ENCODE results near the gene SWAP70.

Gene SWAP70

GRCh38 chr11:9633679-9634078 is 30.2 kb upstream of the SWAP70 start:
- no peak for DNase-seq (ENCODE audit: low read depth in 2 of 2)
- TF ChIP-seq CTCF (IDR thresholded peaks at IDR 0.05; ENCODE audit: low read depth, low read length) = no peak
- no peak overlapping the region for H3K4me3 ChIP-seq (replicated peaks in 1 of 2; ENCODE audit: low read depth in 2 of 2, low read length in 2 of 2)

- H3K4me3 ChIP-seq (replicated peaks in 1 of 2; ENCODE audit: low read depth in 2 of 2, low read length in 2 of 2) = no peak overlapping the region
- no peak for TF ChIP-seq CTCF (IDR thresholded peaks at IDR 0.05; ENCODE audit: low read depth, low read length)
- DNase-seq (ENCODE audit: low read depth in 2 of 2) = no peak
Measured at GRCh38 chr11:9636691-9637090, 27.2 kb upstream of the SWAP70 start.

- H3K4me3 ChIP-seq (replicated peaks in 1 of 2; ENCODE audit: low read depth in 2 of 2, low read length in 2 of 2) = no peak overlapping the region
- no peak for TF ChIP-seq CTCF (IDR thresholded peaks at IDR 0.05; ENCODE audit: low read depth, low read length)
- DNase-seq (ENCODE audit: low read depth in 2 of 2) = no peak
Measured at GRCh38 chr11:9639099-9639498, 24.8 kb upstream of the SWAP70 start.

- DNase-seq (ENCODE audit: low read depth in 2 of 2) = peak in 1 of 2 donors; percentile 21
- TF ChIP-seq CTCF (IDR thresholded peaks at IDR 0.05; ENCODE audit: low read depth, low read length) = no peak
- H3K4me3 ChIP-seq (replicated peaks in 1 of 2; ENCODE audit: low read depth in 2 of 2, low read length in 2 of 2) = no peak overlapping the region
Measured at GRCh38 chr11:9639985-9640384, 23.9 kb upstream of the SWAP70 start.

- TF ChIP-seq CTCF (IDR thresholded peaks at IDR 0.05; ENCODE audit: low read depth, low read length) = no peak
- no peak overlapping the region for H3K4me3 ChIP-seq (replicated peaks in 1 of 2; ENCODE audit: low read depth in 2 of 2, low read length in 2 of 2)
- no peak for DNase-seq (ENCODE audit: low read depth in 2 of 2)
Measured at GRCh38 chr11:9642894-9643293, 21.0 kb upstream of the SWAP70 start.

- TF ChIP-seq CTCF (IDR thresholded peaks at IDR 0.05; ENCODE audit: low read depth, low read length) = no peak
- no peak overlapping the region for H3K4me3 ChIP-seq (replicated peaks in 1 of 2; ENCODE audit: low read depth in 2 of 2, low read length in 2 of 2)
- DNase-seq (ENCODE audit: low read depth in 2 of 2) = no peak
Measured at GRCh38 chr11:9643751-9644150, 20.1 kb upstream of the SWAP70 start.

GRCh38 chr11:9645881-9646280 is 18.0 kb upstream of the SWAP70 start:
- no peak overlapping the region for H3K4me3 ChIP-seq (replicated peaks in 1 of 2; ENCODE audit: low read depth in 2 of 2, low read length in 2 of 2)
- TF ChIP-seq CTCF (IDR thresholded peaks at IDR 0.05; ENCODE audit: low read depth, low read length) = no peak
- no peak for DNase-seq (ENCODE audit: low read depth in 2 of 2)
